ENCODE measurements around the gene RIN2. TPM values are rescaled to one million over a fixed set of nuclear protein-coding genes. Genes with fewer than 3 reads are reported as not detected.

RIN2 gene
- total and polyA plus RNA-seq, 2 of the 13 experiments (the other 11 are each of a cell fraction or from before 2014, with no cell fraction given): 2.5 to 5.1 TPM

DNA sequence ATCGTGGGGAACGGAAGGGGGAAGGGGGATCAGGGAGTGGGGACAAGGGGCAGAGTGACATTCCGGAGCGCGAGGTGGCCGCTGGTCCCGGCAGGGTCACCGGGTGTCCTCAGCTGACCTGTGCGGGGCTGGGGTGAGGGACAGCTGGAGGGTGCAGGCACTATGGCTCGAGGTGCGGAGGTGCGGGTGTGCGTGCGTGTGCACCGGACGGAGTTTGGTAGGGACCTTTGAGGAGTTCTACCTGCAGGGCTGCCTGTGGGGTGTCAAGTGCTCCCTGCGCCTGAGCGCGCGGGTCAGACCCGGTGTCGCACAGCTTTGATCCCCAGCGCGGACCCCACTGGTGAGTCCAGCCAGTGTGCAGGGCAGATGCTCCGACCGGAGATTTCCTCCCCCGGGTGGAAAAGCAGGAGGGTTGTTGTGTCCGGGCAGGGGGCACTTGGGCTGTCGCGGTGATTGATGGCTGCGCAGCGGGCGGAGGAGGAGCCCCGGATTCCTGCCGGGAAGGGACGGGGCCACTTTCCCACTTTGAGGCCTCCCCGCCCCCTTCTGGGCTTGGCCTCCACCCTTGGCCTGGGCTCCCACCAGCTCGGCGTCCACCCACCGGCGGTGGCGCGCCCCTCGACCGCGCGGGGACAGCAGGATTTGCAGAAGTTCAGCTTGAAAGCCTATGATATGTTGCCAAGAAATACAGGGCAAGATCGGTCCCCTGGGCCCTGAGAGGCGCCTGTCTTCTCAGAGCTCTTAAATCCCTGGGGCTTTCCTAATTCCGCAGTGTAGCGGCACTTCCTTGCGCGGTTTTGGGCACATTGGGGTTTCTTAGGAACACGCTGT lies 658 bp downstream of the RIN2 start (continued):
- peak; percentile 73; the same call in 1 of the 2 replicates for TF ChIP-seq ZNF547 (CRISPR knock-in tag; IDR thresholded peaks at IDR 0.05)
- peak; percentile 71; the same call in 1 of the 2 replicates for TF ChIP-seq ZSCAN29 (CRISPR knock-in tag; conservative IDR thresholded peaks at IDR 0.05)
- peak; percentile 80; the same call in 1 of the 2 replicates for TF ChIP-seq ZNF598 (CRISPR knock-in tag; IDR thresholded peaks at IDR 0.05; ENCODE audit: borderline replicate concordance)
- TF ChIP-seq, protein P1, sequence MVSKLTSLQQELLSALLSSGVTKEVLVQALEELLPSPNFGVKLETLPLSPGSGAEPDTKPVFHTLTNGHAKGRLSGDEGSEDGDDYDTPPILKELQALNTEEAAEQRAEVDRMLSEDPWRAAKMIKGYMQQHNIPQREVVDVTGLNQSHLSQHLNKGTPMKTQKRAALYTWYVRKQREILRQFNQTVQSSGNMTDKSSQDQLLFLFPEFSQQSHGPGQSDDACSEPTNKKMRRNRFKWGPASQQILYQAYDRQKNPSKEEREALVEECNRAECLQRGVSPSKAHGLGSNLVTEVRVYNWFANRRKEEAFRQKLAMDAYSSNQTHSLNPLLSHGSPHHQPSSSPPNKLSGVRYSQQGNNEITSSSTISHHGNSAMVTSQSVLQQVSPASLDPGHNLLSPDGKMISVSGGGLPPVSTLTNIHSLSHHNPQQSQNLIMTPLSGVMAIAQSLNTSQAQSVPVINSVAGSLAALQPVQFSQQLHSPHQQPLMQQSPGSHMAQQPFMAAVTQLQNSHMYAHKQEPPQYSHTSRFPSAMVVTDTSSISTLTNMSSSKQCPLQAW (CRISPR knock-in tag; IDR thresholded peaks at IDR 0.05): no peak; the same call in 1 of the 2 replicates
- TF ChIP-seq, protein P2, sequence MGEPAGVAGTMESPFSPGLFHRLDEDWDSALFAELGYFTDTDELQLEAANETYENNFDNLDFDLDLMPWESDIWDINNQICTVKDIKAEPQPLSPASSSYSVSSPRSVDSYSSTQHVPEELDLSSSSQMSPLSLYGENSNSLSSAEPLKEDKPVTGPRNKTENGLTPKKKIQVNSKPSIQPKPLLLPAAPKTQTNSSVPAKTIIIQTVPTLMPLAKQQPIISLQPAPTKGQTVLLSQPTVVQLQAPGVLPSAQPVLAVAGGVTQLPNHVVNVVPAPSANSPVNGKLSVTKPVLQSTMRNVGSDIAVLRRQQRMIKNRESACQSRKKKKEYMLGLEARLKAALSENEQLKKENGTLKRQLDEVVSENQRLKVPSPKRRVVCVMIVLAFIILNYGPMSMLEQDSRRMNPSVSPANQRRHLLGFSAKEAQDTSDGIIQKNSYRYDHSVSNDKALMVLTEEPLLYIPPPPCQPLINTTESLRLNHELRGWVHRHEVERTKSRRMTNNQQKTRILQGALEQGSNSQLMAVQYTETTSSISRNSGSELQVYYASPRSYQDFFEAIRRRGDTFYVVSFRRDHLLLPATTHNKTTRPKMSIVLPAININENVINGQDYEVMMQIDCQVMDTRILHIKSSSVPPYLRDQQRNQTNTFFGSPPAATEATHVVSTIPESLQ (CRISPR knock-in tag; conservative IDR thresholded peaks at IDR 0.05): no peak
- TF ChIP-seq, protein P3, sequence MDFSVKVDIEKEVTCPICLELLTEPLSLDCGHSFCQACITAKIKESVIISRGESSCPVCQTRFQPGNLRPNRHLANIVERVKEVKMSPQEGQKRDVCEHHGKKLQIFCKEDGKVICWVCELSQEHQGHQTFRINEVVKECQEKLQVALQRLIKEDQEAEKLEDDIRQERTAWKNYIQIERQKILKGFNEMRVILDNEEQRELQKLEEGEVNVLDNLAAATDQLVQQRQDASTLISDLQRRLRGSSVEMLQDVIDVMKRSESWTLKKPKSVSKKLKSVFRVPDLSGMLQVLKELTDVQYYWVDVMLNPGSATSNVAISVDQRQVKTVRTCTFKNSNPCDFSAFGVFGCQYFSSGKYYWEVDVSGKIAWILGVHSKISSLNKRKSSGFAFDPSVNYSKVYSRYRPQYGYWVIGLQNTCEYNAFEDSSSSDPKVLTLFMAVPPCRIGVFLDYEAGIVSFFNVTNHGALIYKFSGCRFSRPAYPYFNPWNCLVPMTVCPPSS (IDR thresholded peaks at IDR 0.05): no peak
- TF ChIP-seq, protein P4, sequence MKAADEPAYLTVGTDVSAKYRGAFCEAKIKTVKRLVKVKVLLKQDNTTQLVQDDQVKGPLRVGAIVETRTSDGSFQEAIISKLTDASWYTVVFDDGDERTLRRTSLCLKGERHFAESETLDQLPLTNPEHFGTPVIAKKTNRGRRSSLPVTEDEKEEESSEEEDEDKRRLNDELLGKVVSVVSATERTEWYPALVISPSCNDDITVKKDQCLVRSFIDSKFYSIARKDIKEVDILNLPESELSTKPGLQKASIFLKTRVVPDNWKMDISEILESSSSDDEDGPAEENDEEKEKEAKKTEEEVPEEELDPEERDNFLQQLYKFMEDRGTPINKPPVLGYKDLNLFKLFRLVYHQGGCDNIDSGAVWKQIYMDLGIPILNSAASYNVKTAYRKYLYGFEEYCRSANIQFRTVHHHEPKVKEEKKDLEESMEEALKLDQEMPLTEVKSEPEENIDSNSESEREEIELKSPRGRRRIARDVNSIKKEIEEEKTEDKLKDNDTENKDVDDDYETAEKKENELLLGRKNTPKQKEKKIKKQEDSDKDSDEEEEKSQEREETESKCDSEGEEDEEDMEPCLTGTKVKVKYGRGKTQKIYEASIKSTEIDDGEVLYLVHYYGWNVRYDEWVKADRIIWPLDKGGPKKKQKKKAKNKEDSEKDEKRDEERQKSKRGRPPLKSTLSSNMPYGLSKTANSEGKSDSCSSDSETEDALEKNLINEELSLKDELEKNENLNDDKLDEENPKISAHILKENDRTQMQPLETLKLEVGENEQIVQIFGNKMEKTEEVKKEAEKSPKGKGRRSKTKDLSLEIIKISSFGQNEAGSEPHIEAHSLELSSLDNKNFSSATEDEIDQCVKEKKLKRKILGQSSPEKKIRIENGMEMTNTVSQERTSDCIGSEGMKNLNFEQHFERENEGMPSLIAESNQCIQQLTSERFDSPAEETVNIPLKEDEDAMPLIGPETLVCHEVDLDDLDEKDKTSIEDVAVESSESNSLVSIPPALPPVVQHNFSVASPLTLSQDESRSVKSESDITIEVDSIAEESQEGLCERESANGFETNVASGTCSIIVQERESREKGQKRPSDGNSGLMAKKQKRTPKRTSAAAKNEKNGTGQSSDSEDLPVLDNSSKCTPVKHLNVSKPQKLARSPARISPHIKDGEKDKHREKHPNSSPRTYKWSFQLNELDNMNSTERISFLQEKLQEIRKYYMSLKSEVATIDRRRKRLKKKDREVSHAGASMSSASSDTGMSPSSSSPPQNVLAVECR (CRISPR knock-in tag; IDR thresholded peaks at IDR 0.05; ENCODE audit: borderline replicate concordance): no peak; the same call in 1 of the 2 replicates
- no peak for TF ChIP-seq KLF15 (CRISPR knock-in tag; IDR thresholded peaks at IDR 0.05; ENCODE audit: borderline replicate concordance)
- TF ChIP-seq GTF3A (CRISPR knock-in tag; conservative IDR thresholded peaks at IDR 0.05): no peak
- TF ChIP-seq KAT2B (IDR thresholded peaks at IDR 0.05; ENCODE audit: borderline replicate concordance, low read depth, low read length): no peak
- TF ChIP-seq HNRNPK (IDR thresholded peaks at IDR 0.05; ENCODE audit: low read depth, low read length, poor library complexity, severe bottlenecking): peak; percentile 64
- peak; percentile 42; the same call in 1 of the 2 replicates for TF ChIP-seq SOX5 (CRISPR knock-in tag; IDR thresholded peaks at IDR 0.05; ENCODE audit: borderline replicate concordance)
- peak; percentile 74 for TF ChIP-seq KDM2A (CRISPR knock-in tag; IDR thresholded peaks at IDR 0.05; ENCODE audit: borderline replicate concordance, low read depth)
- TF ChIP-seq U2AF1 (optimal IDR thresholded peaks at IDR 0.05; ENCODE audit: low read depth, low read length): peak; percentile 54
- TF ChIP-seq YY1 (IDR thresholded peaks at IDR 0.05; ENCODE audit: insufficient read depth, insufficient replicate concordance, low read depth, low read length): peak; percentile 71
- no peak for TF ChIP-seq ZNF773 (CRISPR knock-in tag; IDR thresholded peaks at IDR 0.05; ENCODE audit: borderline replicate concordance)
- no peak for TF ChIP-seq ZNF549 (CRISPR knock-in tag; IDR thresholded peaks at IDR 0.05)
- TF ChIP-seq ZNF335 (CRISPR knock-in tag; IDR thresholded peaks at IDR 0.05): 0 out of 2 replicates have a peak, but pooled peaks have one; percentile 9
- TF ChIP-seq, protein P5, sequence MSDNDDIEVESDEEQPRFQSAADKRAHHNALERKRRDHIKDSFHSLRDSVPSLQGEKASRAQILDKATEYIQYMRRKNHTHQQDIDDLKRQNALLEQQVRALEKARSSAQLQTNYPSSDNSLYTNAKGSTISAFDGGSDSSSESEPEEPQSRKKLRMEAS (IDR thresholded peaks at IDR 0.05): 0 out of 2 replicates have a peak, but pooled peaks have one; percentile 27

Data from HepG2 (cell line).